Measurements from ENCODE around the gene DNAJC2.
A peak's percentile ranks its signal among the peaks of the same experiment; 100 is the strongest.

Gene DNAJC2

GRCh38 chr7:103369432-103369831 is 24.9 kb upstream of the DNAJC2 start:
- no peak for TF ChIP-seq TARDBP (IDR thresholded peaks at IDR 0.05)
- no peak for TF ChIP-seq SUZ12 (IDR thresholded peaks at IDR 0.05)
- no peak for TF ChIP-seq ELF4 (IDR thresholded peaks at IDR 0.05)
- POLR2A ChIA-PET, result no interaction called here
- CTCF ChIA-PET, result no interaction called here
- no peak for DNase-seq (ENCODE audit: extremely low spot score)

GRCh38 chr7:103349805-103350204 is 5.2 kb upstream of the DNAJC2 start:
- DNase-seq (ENCODE audit: extremely low spot score), result no peak
- TF ChIP-seq ELF4 (IDR thresholded peaks at IDR 0.05) (no peak), TARDBP (IDR thresholded peaks at IDR 0.05) (no peak), SP1 (IDR thresholded peaks at IDR 0.05) (no peak), ZNF384 (IDR thresholded peaks at IDR 0.05) (no peak), CTBP1 (IDR thresholded peaks at IDR 0.05; ENCODE audit: borderline replicate concordance) (no peak), FOXK2 (IDR thresholded peaks at IDR 0.05) (no peak), PKNOX1 (IDR thresholded peaks at IDR 0.05) (no peak), ARNT (IDR thresholded peaks at IDR 0.05) (no peak), FOXA1 (IDR thresholded peaks at IDR 0.05) (no peak), SUZ12 (IDR thresholded peaks at IDR 0.05) (no peak), NFRKB (IDR thresholded peaks at IDR 0.05) (no peak), BHLHE40 (IDR thresholded peaks at IDR 0.05; ENCODE audit: borderline replicate concordance) (no peak), L3MBTL2 (conservative IDR thresholded peaks at IDR 0.05) (no peak), HDGF (IDR thresholded peaks at IDR 0.05; ENCODE audit: borderline replicate concordance) (no peak), LEF1 (IDR thresholded peaks at IDR 0.05; ENCODE audit: borderline replicate concordance) (no peak), FOXM1 (IDR thresholded peaks at IDR 0.05; ENCODE audit: borderline replicate concordance) (no peak)
- POLR2A ChIA-PET, result no interaction called here
- CTCF ChIA-PET, result no interaction called here

- no peak for DNase-seq (ENCODE audit: extremely low spot score)
- ChIA-PET CTCF (no interaction called here), POLR2A (no interaction called here)
- no peak for TF ChIP-seq BHLHE40 (IDR thresholded peaks at IDR 0.05; ENCODE audit: borderline replicate concordance)
- no peak for TF ChIP-seq FOXM1 (IDR thresholded peaks at IDR 0.05; ENCODE audit: borderline replicate concordance)
- no peak for TF ChIP-seq NFRKB (IDR thresholded peaks at IDR 0.05)
- no peak for TF ChIP-seq FOXK2 (IDR thresholded peaks at IDR 0.05)
- TF ChIP-seq ARNT (IDR thresholded peaks at IDR 0.05), result no peak
- no peak for TF ChIP-seq L3MBTL2 (conservative IDR thresholded peaks at IDR 0.05)
- no peak for TF ChIP-seq ELF4 (IDR thresholded peaks at IDR 0.05)
- no peak for TF ChIP-seq SUZ12 (IDR thresholded peaks at IDR 0.05)
- no peak for TF ChIP-seq ZNF384 (IDR thresholded peaks at IDR 0.05)
- TF ChIP-seq SP1 (IDR thresholded peaks at IDR 0.05), result no peak
- no peak for TF ChIP-seq FOXA1 (IDR thresholded peaks at IDR 0.05)
- no peak for TF ChIP-seq TARDBP (IDR thresholded peaks at IDR 0.05)
- no peak for TF ChIP-seq LEF1 (IDR thresholded peaks at IDR 0.05; ENCODE audit: borderline replicate concordance)
- no peak for TF ChIP-seq PKNOX1 (IDR thresholded peaks at IDR 0.05)
- TF ChIP-seq CTBP1 (IDR thresholded peaks at IDR 0.05; ENCODE audit: borderline replicate concordance), result no peak
- TF ChIP-seq HDGF (IDR thresholded peaks at IDR 0.05; ENCODE audit: borderline replicate concordance), result no peak
Measured at GRCh38 chr7:103348959-103349358, 4.4 kb upstream of the DNAJC2 start.

- no peak for TF ChIP-seq LEF1 (IDR thresholded peaks at IDR 0.05; ENCODE audit: borderline replicate concordance)
- TF ChIP-seq BHLHE40 (IDR thresholded peaks at IDR 0.05; ENCODE audit: borderline replicate concordance), result no peak
- TF ChIP-seq CTBP1 (IDR thresholded peaks at IDR 0.05; ENCODE audit: borderline replicate concordance), result no peak
- no peak for TF ChIP-seq ARNT (IDR thresholded peaks at IDR 0.05)
- no peak for TF ChIP-seq NFRKB (IDR thresholded peaks at IDR 0.05)
- TF ChIP-seq FOXA1 (IDR thresholded peaks at IDR 0.05), result no peak
- no peak for TF ChIP-seq HDGF (IDR thresholded peaks at IDR 0.05; ENCODE audit: borderline replicate concordance)
- no peak for TF ChIP-seq FOXM1 (IDR thresholded peaks at IDR 0.05; ENCODE audit: borderline replicate concordance)
- no peak for TF ChIP-seq ELF4 (IDR thresholded peaks at IDR 0.05)
- no peak for TF ChIP-seq L3MBTL2 (conservative IDR thresholded peaks at IDR 0.05)
- TF ChIP-seq PKNOX1 (IDR thresholded peaks at IDR 0.05), result no peak
- no peak for TF ChIP-seq SP1 (IDR thresholded peaks at IDR 0.05)
- ChIA-PET POLR2A (interaction anchor here (0.9 to 1.4 kb wide), 3 partner anchors 9 to 274 kb away, joined by 4 to 6 read pairs (median 5); partner anchors contain the start of genes ARMC10 and FBXL13), CTCF (no interaction called here)
- DNase-seq (ENCODE audit: extremely low spot score), result no peak
Measured at GRCh38 chr7:103348452-103348851, 3.9 kb upstream of the DNAJC2 start.

- CTCF ChIA-PET, result no interaction called here
- TF ChIP-seq ELF4 (IDR thresholded peaks at IDR 0.05) (peak; percentile 48; the same call in 1 of the 2 replicates), PKNOX1 (IDR thresholded peaks at IDR 0.05) (peak; percentile 40), ARNT (IDR thresholded peaks at IDR 0.05) (no peak), FOXA1 (IDR thresholded peaks at IDR 0.05) (no peak), SP1 (IDR thresholded peaks at IDR 0.05) (no peak), FOXK2 (IDR thresholded peaks at IDR 0.05) (no peak), CTBP1 (IDR thresholded peaks at IDR 0.05; ENCODE audit: borderline replicate concordance) (peak; percentile 26; the same call in 1 of the 2 replicates), ZNF384 (IDR thresholded peaks at IDR 0.05) (no peak), SUZ12 (IDR thresholded peaks at IDR 0.05) (no peak), NFRKB (IDR thresholded peaks at IDR 0.05) (no peak), LEF1 (IDR thresholded peaks at IDR 0.05; ENCODE audit: borderline replicate concordance) (no peak), FOXM1 (IDR thresholded peaks at IDR 0.05; ENCODE audit: borderline replicate concordance) (no peak), HDGF (IDR thresholded peaks at IDR 0.05; ENCODE audit: borderline replicate concordance) (no peak)
- POLR2A ChIA-PET, result interaction anchor here (0.6 to 1.4 kb wide), 6 partner anchors 9 to 273 kb away, joined by 3 to 6 read pairs (median 4); partner anchors contain the start of genes ARMC10 and FBXL13
- DNase-seq (ENCODE audit: extremely low spot score), result peak; percentile 75
Measured at GRCh38 chr7:103347507-103348267, 3.1 kb upstream of the DNAJC2 start, which contains the start of gene PSMC2. TSS of gene PSMC2 (plus strand) at chr7:103347643. CDS start at chr7:103347712, 69 bp downstream.
